GM23338 (cell line): ENCODE results near the gene IL23R. TPM values are rescaled to one million over a fixed set of nuclear protein-coding genes. Genes with fewer than 3 reads are reported as not detected.

Experiments
- ATAC-seq: fragments of 200-7000 bp; cut with Tn5 transposase; 3 replicates; pipeline ENCODE4 v1.9.1; 2020
- DNase-seq: peaks from one replicate; pipeline ENCODE4 v3.0.0-alpha.2; 2015; ENCODE audit warnings: low spot score
- H2AFZ ChIP-seq: fragments of 200-600 bp; sonication (generic); 2 replicates; pipeline ENCODE4 v1.8.0; 2016; ENCODE audit warnings: antibody characterized with exemption, mild to moderate bottlenecking, moderate library complexity
- H3F3A ChIP-seq: fragments of 200-600 bp; sonication (generic); replicated peaks from 2 replicates; pipeline ENCODE4 v1.8.0; 2017; ENCODE audit warnings: antibody characterized with exemption, mixed run types, low read depth
- H3K27ac ChIP-seq: fragments of 200-600 bp; sonication (generic); 2 replicates; pipeline ENCODE4 v1.6.1; 2016; ENCODE audit warnings: low read depth
- H3K27me3 ChIP-seq: fragments of 200-600 bp; sonication (generic); 2 replicates; pipeline ENCODE4 v1.8.0; 2016; ENCODE audit warnings: mild to moderate bottlenecking, mixed run types, moderate library complexity; ENCODE audit not compliant: insufficient read depth
- H3K36me3 ChIP-seq: fragments of 200-600 bp; sonication (generic); 2 replicates; pipeline ENCODE4 v1.8.0; 2016; ENCODE audit warnings: mild to moderate bottlenecking; ENCODE audit not compliant: insufficient read depth
- H3K4me1 ChIP-seq: fragments of 200-600 bp; sonication (generic); 2 replicates; pipeline ENCODE4 v1.8.0; 2016; ENCODE audit warnings: mild to moderate bottlenecking, moderate library complexity; ENCODE audit not compliant: insufficient read depth
- H3K4me2 ChIP-seq: fragments of 200-600 bp; sonication (generic); 2 replicates; pipeline ENCODE4 v1.7.1; 2017; ENCODE audit warnings: mixed run types
- H3K4me3 ChIP-seq: fragments of 200-600 bp; sonication (generic); 2 replicates; pipeline ENCODE4 v1.6.1; 2016; ENCODE audit warnings: mixed run types
- H3K79me2 ChIP-seq: fragments of 200-600 bp; sonication (generic); replicated peaks from 2 replicates; pipeline ENCODE4 v1.8.0; 2017; ENCODE audit warnings: mild to moderate bottlenecking; ENCODE audit not compliant: insufficient read depth
- H3K9me2 ChIP-seq: fragments of 200-600 bp; sonication (generic); 2 replicates; pipeline ENCODE4 v1.8.0; 2017; ENCODE audit not compliant: insufficient read depth
- H4K20me1 ChIP-seq: fragments of 200-600 bp; sonication (generic); replicated peaks from 2 replicates; pipeline ENCODE4 v1.8.0; 2017; ENCODE audit warnings: mild to moderate bottlenecking; ENCODE audit not compliant: insufficient read depth
- H3K27ac Mint-ChIP-seq: 2 replicates; pipeline ENCODE4 v1.8.0; 2020; ENCODE audit warnings: inconsistent platforms, mild to moderate bottlenecking, moderate library complexity, mixed read lengths
- H3K27me3 Mint-ChIP-seq: 3 replicates; pipeline ENCODE4 v1.8.0; 2022; ENCODE audit warnings: low read depth, mild to moderate bottlenecking, moderate library complexity, mixed read lengths, inconsistent platforms; ENCODE audit not compliant: insufficient read depth, poor library complexity
- H3K36me3 Mint-ChIP-seq: 3 replicates; pipeline ENCODE4 v1.8.0; 2021; ENCODE audit warnings: low read depth, mild to moderate bottlenecking, inconsistent platforms, moderate library complexity, mixed read lengths
- H3K4me1 Mint-ChIP-seq: 3 replicates; pipeline ENCODE4 v1.8.0; 2020; ENCODE audit warnings: mild to moderate bottlenecking, inconsistent platforms, mixed read lengths
- H3K4me3 Mint-ChIP-seq: 3 replicates; pipeline ENCODE4 v1.8.0; 2021; ENCODE audit warnings: moderate library complexity, mild to moderate bottlenecking, inconsistent platforms, mixed read lengths
- H3K9me3 Mint-ChIP-seq: 3 replicates; pipeline ENCODE4 v1.8.0; 2020; ENCODE audit warnings: moderate library complexity, mild to moderate bottlenecking, inconsistent platforms, mixed read lengths
- CREB1 ChIP-seq: fragments of 250-450 bp; sonication (Bioruptor Pico); IDR thresholded peaks from 2 replicates; pipeline ENCODE4 v1.5.0; 2020; ENCODE audit warnings: low read depth, mild to moderate bottlenecking, moderate library complexity
- CTCF ChIP-seq, 2 experiments: fragments of 200-600 bp in 1 of 2; sonication (generic) in 1 of 2; conservative IDR thresholded peaks; 2 replicates each; pipeline versions ENCODE4 v1.5.1 to v1.6.1; 2016 to 2017; ENCODE audit warnings: antibody characterized with exemption in 2 of 2, low read depth in 2 of 2, mild to moderate bottlenecking in 2 of 2, moderate library complexity in 1 of 2
- EZH2 ChIP-seq: fragments of 200-600 bp; sonication (generic); IDR thresholded peaks from one replicate; pipeline ENCODE4 v1.8.0; 2017; ENCODE audit warnings: antibody characterized with exemption, mild to moderate bottlenecking, low read depth; ENCODE audit not compliant: unreplicated experiment
- JUNB ChIP-seq: IDR thresholded peaks from one replicate; pipeline ENCODE4 v1.6.1; 2016; ENCODE audit warnings: antibody characterized with exemption; ENCODE audit not compliant: unreplicated experiment
- ZNF114 ChIP-seq: fragments of 250-450 bp; sonication (Bioruptor Pico); IDR thresholded peaks from 2 replicates; pipeline ENCODE4 v1.5.0; 2020; ENCODE audit warnings: mild to moderate bottlenecking, moderate library complexity
- ZNF331 ChIP-seq: fragments of 250-450 bp; sonication (Bioruptor Pico); IDR thresholded peaks from 2 replicates; pipeline ENCODE4 v1.5.0; 2020; ENCODE audit warnings: low read depth, mild to moderate bottlenecking, moderate library complexity
- ZNF462 ChIP-seq: fragments of 250-450 bp; sonication (Bioruptor Pico); IDR thresholded peaks from 2 replicates; pipeline ENCODE4 v1.5.0; 2020; ENCODE audit warnings: mild to moderate bottlenecking, moderate library complexity
- polyA plus RNA-seq: library from polyadenylated mRNA; unstranded; fragments of >200 nt; fragmentation: Nextera tagmentation; extraction: Ambion mirVana; gene quantifications from 2 replicates; pipeline ENCODE4 v1.2.1, GENCODE V29; 2016
- total RNA-seq: library from RNA; depleted of rRNA; stranded (reverse); fragments of >200 nt; shearing (Covaris generic); gene quantifications from 2 replicates; pipeline ENCODE4 v1.2.3, GENCODE V29; 2014

Gene IL23R
- total and polyA plus RNA-seq, 2 experiments from 2014 or later: not detected

- Histone ChIP-seq H3K27me3 (no peaks in the 10 kb centered on the region), H3K79me2 (no peaks in the 10 kb centered on the region), H4K20me1 (no peaks in the 10 kb centered on the region), H3K4me1 (no peaks in the 10 kb centered on the region), H3K9me2 (no peaks in the 10 kb centered on the region), H3K4me2 (no peak overlapping the region), H3K27ac (no peak overlapping the region), H3K36me3 (no peaks in the 10 kb centered on the region), H2AFZ (peak overlapping the region; percentile 57; the same call in 1 of the 2 replicates), H3F3A (no peaks in the 10 kb centered on the region), H3K4me3 (no peak overlapping the region)
- TF ChIP-seq CTCF (conservative IDR thresholded peaks at IDR 0.05; ENCODE audit: low read depth in 2 of 2): peak; percentile 40 to 41
- TF ChIP-seq CREB1 (CRISPR knock-in tag): no peak
- H3K9me3 Mint-ChIP-seq: no peaks in the 10 kb centered on the region; the same call in 2 of the 3 replicates
- H3K4me1 Mint-ChIP-seq: no peaks in the 10 kb centered on the region; the same call in 2 of the 3 replicates
- ATAC-seq (peak; percentile 45), DNase-seq (peak; percentile 22)
- H3K4me3 Mint-ChIP-seq: no peak overlapping the region
- H3K36me3 Mint-ChIP-seq: no peaks in the 10 kb centered on the region
- H3K27ac Mint-ChIP-seq: no peak overlapping the region
- peaks cover 2% of the 10 kb centered on the region for H3K27me3 Mint-ChIP-seq
Observed at GRCh38 chr1:67126111-67126746, 40.0 kb upstream of the IL23R start.

- no peaks in the 10 kb centered on the region for H3F3A ChIP-seq
- DNase-seq: no peak
- no peak overlapping the region for H3K27ac ChIP-seq
- H3K27me3 Mint-ChIP-seq: peaks cover 2% of the 10 kb centered on the region
- H3K27me3 ChIP-seq: no peaks in the 10 kb centered on the region
- no peak overlapping the region for H3K4me2 ChIP-seq
- H3K36me3 ChIP-seq: no peaks in the 10 kb centered on the region
- no peak overlapping the region for H3K27ac Mint-ChIP-seq
- H4K20me1 ChIP-seq: no peaks in the 10 kb centered on the region
- H3K79me2 ChIP-seq: no peaks in the 10 kb centered on the region
- no peaks in the 10 kb centered on the region; the same call in 2 of the 3 replicates for H3K4me1 Mint-ChIP-seq
- no peaks in the 10 kb centered on the region for H3K4me1 ChIP-seq
- no peak overlapping the region for H2AFZ ChIP-seq
- no peaks in the 10 kb centered on the region for H3K36me3 Mint-ChIP-seq
- no peaks in the 10 kb centered on the region for H3K9me2 ChIP-seq
- H3K4me3 ChIP-seq: no peak overlapping the region
- H3K9me3 Mint-ChIP-seq: no peaks in the 10 kb centered on the region
- H3K4me3 Mint-ChIP-seq: no peak overlapping the region
- no peak for ATAC-seq
- TF ChIP-seq ZNF114 (CRISPR knock-in tag) (no peak), CTCF (conservative IDR thresholded peaks at IDR 0.05; ENCODE audit: low read depth in 2 of 2) (no peak), JUNB (no peak), EZH2 (no peak), ZNF462 (CRISPR knock-in tag) (no peak), ZNF331 (CRISPR knock-in tag) (no peak)
Observed at GRCh38 chr1:67126974-67127373, 39.3 kb upstream of the IL23R start.
